Measurements from ENCODE around the gene CDKN2D.

DNA sequence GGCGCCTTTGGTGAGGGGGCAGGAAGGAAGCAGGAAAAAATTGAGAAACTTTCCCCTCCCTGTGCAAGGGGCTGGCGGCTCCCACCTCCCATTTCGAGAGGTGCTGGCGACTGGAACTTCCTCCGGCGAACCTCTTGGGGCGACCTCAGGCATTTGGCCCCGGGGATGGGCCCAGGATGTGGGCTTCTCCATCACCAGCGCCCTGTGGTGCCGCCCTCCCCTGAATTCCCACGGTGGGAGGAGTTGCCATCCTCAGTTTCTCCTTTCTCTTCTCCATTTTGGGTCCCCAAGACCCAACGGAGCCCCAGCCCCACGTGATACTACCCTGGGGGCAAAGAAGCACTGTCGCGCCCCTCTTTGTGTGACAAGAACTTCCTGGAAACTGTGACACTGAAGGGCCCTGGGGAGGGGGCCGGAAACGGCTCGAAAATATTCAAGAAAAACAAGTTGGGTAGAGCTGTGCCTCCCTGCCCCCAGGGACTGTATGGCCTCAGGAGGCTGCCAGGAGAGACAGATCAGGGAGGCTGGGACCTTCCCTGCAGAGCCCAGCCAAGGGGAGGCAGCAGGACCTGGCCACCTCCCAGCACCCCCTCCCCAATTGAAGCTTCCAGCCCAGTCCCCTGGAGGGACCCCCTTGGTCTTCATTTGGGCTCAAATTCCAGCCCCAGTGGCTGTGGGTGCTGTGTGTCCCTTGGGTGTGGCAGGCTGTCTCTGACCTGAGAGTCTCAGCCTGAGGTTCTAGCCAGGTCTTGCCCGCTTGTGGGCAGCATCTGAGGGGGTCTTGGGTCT is 34.5 kb upstream of the CDKN2D start:
- TF ChIP-seq, protein P1, sequence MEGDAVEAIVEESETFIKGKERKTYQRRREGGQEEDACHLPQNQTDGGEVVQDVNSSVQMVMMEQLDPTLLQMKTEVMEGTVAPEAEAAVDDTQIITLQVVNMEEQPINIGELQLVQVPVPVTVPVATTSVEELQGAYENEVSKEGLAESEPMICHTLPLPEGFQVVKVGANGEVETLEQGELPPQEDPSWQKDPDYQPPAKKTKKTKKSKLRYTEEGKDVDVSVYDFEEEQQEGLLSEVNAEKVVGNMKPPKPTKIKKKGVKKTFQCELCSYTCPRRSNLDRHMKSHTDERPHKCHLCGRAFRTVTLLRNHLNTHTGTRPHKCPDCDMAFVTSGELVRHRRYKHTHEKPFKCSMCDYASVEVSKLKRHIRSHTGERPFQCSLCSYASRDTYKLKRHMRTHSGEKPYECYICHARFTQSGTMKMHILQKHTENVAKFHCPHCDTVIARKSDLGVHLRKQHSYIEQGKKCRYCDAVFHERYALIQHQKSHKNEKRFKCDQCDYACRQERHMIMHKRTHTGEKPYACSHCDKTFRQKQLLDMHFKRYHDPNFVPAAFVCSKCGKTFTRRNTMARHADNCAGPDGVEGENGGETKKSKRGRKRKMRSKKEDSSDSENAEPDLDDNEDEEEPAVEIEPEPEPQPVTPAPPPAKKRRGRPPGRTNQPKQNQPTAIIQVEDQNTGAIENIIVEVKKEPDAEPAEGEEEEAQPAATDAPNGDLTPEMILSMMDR (conservative IDR thresholded peaks at IDR 0.05), result no peak
- no peak for TF ChIP-seq ZFX (IDR thresholded peaks at IDR 0.05)
